GM23338 (cell line): ENCODE measurements around the gene SLC45A3. TPM values are rescaled to one million over a fixed set of nuclear protein-coding genes. Genes with fewer than 3 reads are reported as not detected.

Experiments
- ATAC-seq: fragments of 200-7000 bp; cut with Tn5 transposase; 3 replicates; pipeline ENCODE4 v1.9.1; 2020
- DNase-seq: peaks from one replicate; pipeline ENCODE4 v3.0.0-alpha.2; 2015; ENCODE audit warnings: low spot score
- H2AFZ ChIP-seq: fragments of 200-600 bp; sonication (generic); 2 replicates; pipeline ENCODE4 v1.8.0; 2016; ENCODE audit warnings: antibody characterized with exemption, mild to moderate bottlenecking, moderate library complexity
- H3F3A ChIP-seq: fragments of 200-600 bp; sonication (generic); replicated peaks from 2 replicates; pipeline ENCODE4 v1.8.0; 2017; ENCODE audit warnings: antibody characterized with exemption, mixed run types, low read depth
- H3K27ac ChIP-seq: fragments of 200-600 bp; sonication (generic); 2 replicates; pipeline ENCODE4 v1.6.1; 2016; ENCODE audit warnings: low read depth
- H3K27me3 ChIP-seq: fragments of 200-600 bp; sonication (generic); 2 replicates; pipeline ENCODE4 v1.8.0; 2016; ENCODE audit warnings: mild to moderate bottlenecking, mixed run types, moderate library complexity; ENCODE audit not compliant: insufficient read depth
- H3K36me3 ChIP-seq: fragments of 200-600 bp; sonication (generic); 2 replicates; pipeline ENCODE4 v1.8.0; 2016; ENCODE audit warnings: mild to moderate bottlenecking; ENCODE audit not compliant: insufficient read depth
- H3K4me1 ChIP-seq: fragments of 200-600 bp; sonication (generic); 2 replicates; pipeline ENCODE4 v1.8.0; 2016; ENCODE audit warnings: mild to moderate bottlenecking, moderate library complexity; ENCODE audit not compliant: insufficient read depth
- H3K4me2 ChIP-seq: fragments of 200-600 bp; sonication (generic); 2 replicates; pipeline ENCODE4 v1.7.1; 2017; ENCODE audit warnings: mixed run types
- H3K4me3 ChIP-seq: fragments of 200-600 bp; sonication (generic); 2 replicates; pipeline ENCODE4 v1.6.1; 2016; ENCODE audit warnings: mixed run types
- H3K79me2 ChIP-seq: fragments of 200-600 bp; sonication (generic); replicated peaks from 2 replicates; pipeline ENCODE4 v1.8.0; 2017; ENCODE audit warnings: mild to moderate bottlenecking; ENCODE audit not compliant: insufficient read depth
- H3K9me2 ChIP-seq: fragments of 200-600 bp; sonication (generic); 2 replicates; pipeline ENCODE4 v1.8.0; 2017; ENCODE audit not compliant: insufficient read depth
- H4K20me1 ChIP-seq: fragments of 200-600 bp; sonication (generic); replicated peaks from 2 replicates; pipeline ENCODE4 v1.8.0; 2017; ENCODE audit warnings: mild to moderate bottlenecking; ENCODE audit not compliant: insufficient read depth
- H3K27ac Mint-ChIP-seq: 2 replicates; pipeline ENCODE4 v1.8.0; 2020; ENCODE audit warnings: inconsistent platforms, mild to moderate bottlenecking, moderate library complexity, mixed read lengths
- H3K27me3 Mint-ChIP-seq: 3 replicates; pipeline ENCODE4 v1.8.0; 2022; ENCODE audit warnings: low read depth, mild to moderate bottlenecking, moderate library complexity, mixed read lengths, inconsistent platforms; ENCODE audit not compliant: insufficient read depth, poor library complexity
- H3K36me3 Mint-ChIP-seq: 3 replicates; pipeline ENCODE4 v1.8.0; 2021; ENCODE audit warnings: low read depth, mild to moderate bottlenecking, inconsistent platforms, moderate library complexity, mixed read lengths
- H3K4me1 Mint-ChIP-seq: 3 replicates; pipeline ENCODE4 v1.8.0; 2020; ENCODE audit warnings: mild to moderate bottlenecking, inconsistent platforms, mixed read lengths
- H3K4me3 Mint-ChIP-seq: 3 replicates; pipeline ENCODE4 v1.8.0; 2021; ENCODE audit warnings: moderate library complexity, mild to moderate bottlenecking, inconsistent platforms, mixed read lengths
- H3K9me3 Mint-ChIP-seq: 3 replicates; pipeline ENCODE4 v1.8.0; 2020; ENCODE audit warnings: moderate library complexity, mild to moderate bottlenecking, inconsistent platforms, mixed read lengths
- CREB1 ChIP-seq: fragments of 250-450 bp; sonication (Bioruptor Pico); IDR thresholded peaks from 2 replicates; pipeline ENCODE4 v1.5.0; 2020; ENCODE audit warnings: low read depth, mild to moderate bottlenecking, moderate library complexity
- CTCF ChIP-seq, 2 experiments: fragments of 200-600 bp in 1 of 2; sonication (generic) in 1 of 2; conservative IDR thresholded peaks; 2 replicates each; pipeline versions ENCODE4 v1.5.1 to v1.6.1; 2016 to 2017; ENCODE audit warnings: antibody characterized with exemption in 2 of 2, low read depth in 2 of 2, mild to moderate bottlenecking in 2 of 2, moderate library complexity in 1 of 2
- ETS1 ChIP-seq: IDR thresholded peaks from 2 replicates; pipeline ENCODE4 v1.6.1; 2016; ENCODE audit warnings: antibody characterized with exemption
- EZH2 ChIP-seq: fragments of 200-600 bp; sonication (generic); IDR thresholded peaks from one replicate; pipeline ENCODE4 v1.8.0; 2017; ENCODE audit warnings: antibody characterized with exemption, mild to moderate bottlenecking, low read depth; ENCODE audit not compliant: unreplicated experiment
- EZH2phosphoT487 ChIP-seq: fragments of 200-600 bp; sonication (generic); IDR thresholded peaks from one replicate; pipeline ENCODE4 v1.8.1; 2018; ENCODE audit warnings: antibody characterized with exemption; ENCODE audit not compliant: unreplicated experiment
- JUNB ChIP-seq: IDR thresholded peaks from one replicate; pipeline ENCODE4 v1.6.1; 2016; ENCODE audit warnings: antibody characterized with exemption; ENCODE audit not compliant: unreplicated experiment
- NANOG ChIP-seq: IDR thresholded peaks from 2 replicates; pipeline ENCODE4 v1.6.1; 2016; ENCODE audit warnings: antibody characterized with exemption, borderline replicate concordance
- POLR2AphosphoS5 ChIP-seq: IDR thresholded peaks from 2 replicates; pipeline ENCODE4 v1.6.1; 2016; ENCODE audit warnings: antibody characterized with exemption, low read depth
- REST ChIP-seq: IDR thresholded peaks from one replicate; pipeline ENCODE4 v1.6.1; 2018; ENCODE audit warnings: antibody characterized with exemption; ENCODE audit not compliant: unreplicated experiment
- STAT1 ChIP-seq: IDR thresholded peaks from one replicate; pipeline ENCODE4 v1.6.1; 2016; ENCODE audit warnings: antibody characterized with exemption; ENCODE audit not compliant: unreplicated experiment
- ZNF114 ChIP-seq: fragments of 250-450 bp; sonication (Bioruptor Pico); IDR thresholded peaks from 2 replicates; pipeline ENCODE4 v1.5.0; 2020; ENCODE audit warnings: mild to moderate bottlenecking, moderate library complexity
- ZNF331 ChIP-seq: fragments of 250-450 bp; sonication (Bioruptor Pico); IDR thresholded peaks from 2 replicates; pipeline ENCODE4 v1.5.0; 2020; ENCODE audit warnings: low read depth, mild to moderate bottlenecking, moderate library complexity
- ZNF462 ChIP-seq: fragments of 250-450 bp; sonication (Bioruptor Pico); IDR thresholded peaks from 2 replicates; pipeline ENCODE4 v1.5.0; 2020; ENCODE audit warnings: mild to moderate bottlenecking, moderate library complexity
- polyA plus RNA-seq: library from polyadenylated mRNA; unstranded; fragments of >200 nt; fragmentation: Nextera tagmentation; extraction: Ambion mirVana; gene quantifications from 2 replicates; pipeline ENCODE4 v1.2.1, GENCODE V29; 2016
- total RNA-seq: library from RNA; depleted of rRNA; stranded (reverse); fragments of >200 nt; shearing (Covaris generic); gene quantifications from 2 replicates; pipeline ENCODE4 v1.2.3, GENCODE V29; 2014

Gene SLC45A3
- total and polyA plus RNA-seq, 2 experiments from 2014 or later = 4.7 to 16.0 TPM

GRCh38 chr1:205710201-205711062 is 30.1 kb upstream of the SLC45A3 start:
- Histone ChIP-seq H4K20me1 (peaks cover 12% of the 10 kb centered on the region; the same call in 1 of the 2 replicates), H3K36me3 (peaks cover 4% of the 10 kb centered on the region), H3K27ac (no peak overlapping the region), H3F3A (peaks cover 8% of the 10 kb centered on the region), H3K4me3 (no peak overlapping the region), H3K4me1 (peaks cover 35% of the 10 kb centered on the region), H2AFZ (no peak overlapping the region), H3K4me2 (no peak overlapping the region), H3K9me2 (no peaks in the 10 kb centered on the region), H3K79me2 (no peaks in the 10 kb centered on the region), H3K27me3 (no peaks in the 10 kb centered on the region)
- no peak overlapping the region for H3K27ac Mint-ChIP-seq
- DNase-seq (no peak), ATAC-seq (no peak)
- H3K4me3 Mint-ChIP-seq = no peak overlapping the region
- H3K9me3 Mint-ChIP-seq = no peaks in the 10 kb centered on the region
- H3K27me3 Mint-ChIP-seq = peaks cover 5% of the 10 kb centered on the region
- H3K36me3 Mint-ChIP-seq = peaks cover 4% of the 10 kb centered on the region; the same call in 2 of the 3 replicates
- TF ChIP-seq ETS1 = no peak
- no peak for TF ChIP-seq CTCF (conservative IDR thresholded peaks at IDR 0.05; ENCODE audit: low read depth in 2 of 2)
- TF ChIP-seq POLR2AphosphoS5 = no peak
- TF ChIP-seq EZH2phosphoT487 = no peak
- TF ChIP-seq STAT1 = no peak
- TF ChIP-seq CREB1 (CRISPR knock-in tag) = no peak
- no peak for TF ChIP-seq ZNF331 (CRISPR knock-in tag)
- TF ChIP-seq ZNF114 (CRISPR knock-in tag) = no peak
- TF ChIP-seq JUNB = no peak
- no peak for TF ChIP-seq REST
- TF ChIP-seq ZNF462 (CRISPR knock-in tag) = no peak
- TF ChIP-seq EZH2 = no peak
- no peak for TF ChIP-seq NANOG
- peaks cover 19% of the 10 kb centered on the region; the same call in 2 of the 3 replicates for H3K4me1 Mint-ChIP-seq
